ENCODE measurements around the gene ATXN1.

Gene ATXN1

GRCh38 chr6:16494793-16495192, 266.5 kb downstream of the ATXN1 start:
- TF ChIP-seq CTCF (IDR thresholded peaks at IDR 0.05), result no peak

GRCh38 chr6:16493802-16494201, 267.5 kb downstream of the ATXN1 start:
- TF ChIP-seq CTCF (IDR thresholded peaks at IDR 0.05), result no peak

GRCh38 chr6:16493112-16493511, 268.1 kb downstream of the ATXN1 start:
- TF ChIP-seq CTCF (IDR thresholded peaks at IDR 0.05), result no peak

GRCh38 chr6:16491666-16492313, 269.5 kb downstream of the ATXN1 start:
- no peak for TF ChIP-seq CTCF (IDR thresholded peaks at IDR 0.05)

GRCh38 chr6:16490616-16491015, 270.6 kb downstream of the ATXN1 start:
- TF ChIP-seq CTCF (IDR thresholded peaks at IDR 0.05), result no peak

GRCh38 chr6:16488813-16489212, 272.4 kb downstream of the ATXN1 start:
- no peak for TF ChIP-seq CTCF (IDR thresholded peaks at IDR 0.05)

GRCh38 chr6:16487996-16488674, 273.1 kb downstream of the ATXN1 start:
- no peak for TF ChIP-seq CTCF (IDR thresholded peaks at IDR 0.05)
